T-helper 1 cell treated with Interleukin-12 subunit alpha and Interleukin-12 subunit beta and Interleukin-4 antibody, amounts not matched to agents 30 ng/mL and 1 ng/mL, for 36 hours (primary cell): ENCODE data around the gene GJA1. TPM values are rescaled to one million over a fixed set of nuclear protein-coding genes. Genes with fewer than 3 reads are reported as not detected.
"Not testable (repeated sequence)": the region's sequence is repeated elsewhere in the genome, so short reads cannot be mapped to it uniquely, and the experiment has no call there.

ENCODE experiments used
- intact Hi-C: fragments of 100-400 bp; cut with micrococcal nuclease; formaldehyde crosslinking; loops from one replicate; pipeline ENCODE4 v1.15.1; 2024
- total RNA-seq: library from RNA; stranded (reverse); gene quantifications from 2 replicates; pipeline ENCODE4 v1.2.3, GENCODE V29; 2022

GJA1 gene
- total RNA-seq, 1 donor from 2014 or later = not detected

DNA sequence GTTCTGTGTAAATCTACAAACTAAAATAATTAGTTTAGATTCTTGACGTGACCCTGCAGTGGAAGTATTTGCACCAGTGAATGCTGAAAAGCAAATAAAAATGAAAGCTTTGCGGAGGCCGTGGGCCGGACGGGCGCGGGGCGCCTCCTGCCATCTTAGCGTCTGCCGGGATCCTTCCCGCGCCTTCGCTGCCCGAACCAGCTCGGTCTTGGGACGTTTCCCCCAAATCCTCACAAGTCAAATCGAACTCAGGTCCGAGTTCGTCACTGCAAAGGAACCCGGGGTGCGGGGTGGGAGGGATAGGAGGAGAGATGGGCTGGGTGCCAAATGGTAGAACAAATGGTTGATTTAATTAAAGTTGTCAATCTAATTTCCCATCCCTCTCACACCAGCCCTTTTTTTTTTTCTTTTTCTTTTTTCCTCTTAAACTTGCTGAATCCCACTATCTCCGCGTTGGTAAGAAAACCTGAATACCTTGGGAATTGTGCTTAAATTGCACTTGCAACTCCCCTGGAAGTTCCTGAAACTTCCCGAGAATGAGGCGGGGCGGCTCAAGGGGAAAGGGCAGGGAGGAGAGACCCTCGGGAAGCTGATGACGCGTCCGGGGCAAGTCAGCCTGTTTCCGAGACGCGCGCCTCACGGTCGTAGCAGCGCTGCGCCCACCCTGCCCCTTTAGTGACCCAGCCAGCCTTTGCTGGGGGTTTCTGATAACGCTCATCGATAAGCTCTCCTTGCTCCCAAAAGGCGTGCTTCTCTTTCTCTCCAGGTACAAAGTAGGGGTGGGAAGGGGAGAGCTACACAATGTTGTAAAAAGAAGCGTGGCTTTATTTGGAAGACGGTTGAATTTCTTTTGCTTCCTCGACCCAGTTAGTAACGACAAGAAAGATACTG, 1.8 kb downstream of the GJA1 start:
- intact Hi-C loops = loop anchor here (1.0 to 2.0 kb wide), 2 partner anchors 412 to 596 kb away; no protein-coding TSS in a partner anchor

DNA sequence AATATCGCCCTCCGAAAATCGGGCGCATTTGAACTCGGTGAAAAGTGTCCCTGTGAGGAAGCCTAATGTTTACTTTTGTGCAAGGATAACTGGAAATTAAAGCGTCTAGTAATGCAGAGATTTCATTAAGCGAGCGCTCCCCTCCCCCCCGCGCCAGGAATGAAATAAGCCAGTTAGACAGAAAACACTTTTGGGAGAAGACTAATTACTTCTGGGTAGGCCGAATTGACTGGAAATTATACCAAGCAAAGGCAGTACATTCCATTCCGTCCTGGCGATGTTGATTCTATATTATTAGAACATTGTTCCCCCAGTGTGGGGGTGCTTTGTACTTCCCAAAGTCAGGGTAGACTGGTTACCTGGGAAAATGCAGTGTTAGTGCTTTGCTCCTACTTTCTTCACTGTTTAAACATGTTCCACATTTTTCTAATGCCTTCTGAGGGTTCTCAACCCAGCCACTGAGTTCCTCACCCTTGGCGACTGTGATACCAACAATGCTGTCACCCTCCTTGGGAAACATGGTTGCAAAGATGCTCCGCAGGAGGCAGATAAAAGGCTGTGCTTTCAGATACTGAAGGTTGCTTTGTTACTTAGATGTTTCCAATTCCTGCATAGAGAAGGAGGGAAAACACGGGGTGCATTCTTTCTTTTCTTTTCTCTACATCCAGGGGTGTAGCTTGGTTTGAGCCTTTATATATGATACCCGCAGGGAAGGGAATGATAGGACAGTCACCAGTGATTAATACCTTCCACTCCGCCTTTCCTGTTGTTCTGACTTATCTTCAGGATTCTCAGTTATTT, 2.6 kb downstream of the GJA1 start:
- intact Hi-C loops = loop anchor here (1.0 to 2.0 kb wide), 2 partner anchors 411 to 595 kb away; no protein-coding TSS in a partner anchor

GRCh38 chr6:121438869-121439268, 3.4 kb downstream of the GJA1 start:
- intact Hi-C loops = no loop called here

DNA sequence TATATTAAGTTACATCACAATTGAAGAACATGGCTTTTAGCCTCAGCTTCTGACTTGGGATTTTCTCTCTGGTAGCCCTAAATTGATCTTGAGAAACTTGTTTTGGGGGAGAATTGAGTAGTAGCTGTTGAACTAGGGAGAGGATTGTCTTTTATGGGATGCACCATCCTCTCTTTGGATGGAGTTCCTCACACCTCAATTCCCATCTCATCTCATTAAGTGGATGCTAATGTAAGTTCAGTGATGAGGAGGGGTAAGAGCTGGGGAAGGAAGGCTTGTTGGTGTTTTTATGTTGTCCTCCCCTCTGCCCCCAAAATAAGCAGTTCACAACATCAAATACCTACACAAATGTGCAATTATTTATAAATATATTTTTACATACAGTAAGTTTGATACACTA, 4.0 kb downstream of the GJA1 start:
- intact Hi-C loops = no loop called here

DNA sequence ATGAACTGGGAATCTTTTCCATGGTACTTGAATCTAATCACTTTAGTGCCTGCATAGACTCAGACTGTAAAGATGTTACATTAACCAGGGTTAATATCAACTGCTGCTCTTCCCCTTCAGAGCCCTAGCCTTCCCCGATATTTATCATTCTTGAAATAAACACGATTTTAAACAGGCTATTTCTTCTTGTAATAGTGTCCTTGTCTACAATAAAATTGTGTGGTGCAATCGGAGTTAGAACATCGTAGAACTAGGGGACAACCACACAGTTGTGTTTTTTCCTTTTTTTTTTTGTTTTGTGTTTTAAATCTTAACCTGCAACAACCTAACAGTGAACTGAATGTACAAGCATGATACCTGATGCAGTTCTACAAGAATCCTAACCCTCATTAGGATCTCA, 4.5 kb downstream of the GJA1 start:
- intact Hi-C loops = no loop called here

DNA sequence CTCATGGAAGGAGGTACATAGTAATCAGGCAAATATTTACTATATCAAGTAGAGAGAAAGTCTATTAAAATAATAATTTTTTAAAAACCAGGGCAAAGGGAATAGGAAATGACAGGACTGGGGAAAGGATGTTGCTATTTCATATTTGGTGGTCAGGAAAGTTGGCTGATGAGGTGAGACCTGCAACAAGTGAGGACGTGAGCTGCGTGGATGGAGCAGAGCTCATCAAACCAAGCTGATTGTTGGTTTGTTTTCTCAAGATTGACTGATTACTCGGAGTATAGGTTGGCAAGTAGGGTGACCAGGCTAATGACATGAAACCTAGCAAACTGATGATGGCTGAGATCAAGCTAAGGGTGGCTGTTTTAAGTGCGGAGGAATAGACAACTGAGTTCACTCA, 6.0 kb downstream of the GJA1 start:
- intact Hi-C loops = no loop called here

DNA sequence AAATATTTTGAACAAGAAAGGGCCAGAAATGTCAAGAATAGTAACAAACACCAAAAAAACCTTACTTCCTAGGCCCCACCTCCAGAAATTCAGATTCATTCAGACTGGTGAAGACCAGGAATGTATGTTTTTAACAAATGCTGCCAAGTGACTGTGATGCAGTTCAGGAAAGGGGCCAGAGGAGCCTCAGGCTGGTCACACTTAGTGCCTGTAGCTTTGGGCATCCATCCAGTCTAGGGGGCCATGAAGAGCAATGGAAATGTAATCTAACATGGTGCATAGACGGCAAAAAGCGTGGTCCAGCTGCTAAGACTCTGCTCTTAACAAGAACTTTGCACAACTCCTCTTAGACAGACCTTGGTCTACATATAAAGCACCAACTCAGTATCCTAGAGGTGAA, 7.1 kb downstream of the GJA1 start:
- intact Hi-C loops = no loop called here

GRCh38 chr6:121443971-121444541, 8.6 kb downstream of the GJA1 start:
- intact Hi-C loops = no loop called here

GRCh38 chr6:121446705-121447104, 11.3 kb downstream of the GJA1 start:
- intact Hi-C loops = not testable (repeated sequence)

- intact Hi-C loops = not testable (repeated sequence)
Measured at GRCh38 chr6:121447746-121448145, 12.3 kb downstream of the GJA1 start.

- intact Hi-C loops = not testable (repeated sequence)
Measured at GRCh38 chr6:121448528-121448927, 13.1 kb downstream of the GJA1 start.

- intact Hi-C loops = no loop called here
Measured at GRCh38 chr6:121449331-121449730, 13.9 kb downstream of the GJA1 start.

- intact Hi-C loops = no loop called here
Measured at GRCh38 chr6:121450242-121450641, 14.8 kb downstream of the GJA1 start.

DNA sequence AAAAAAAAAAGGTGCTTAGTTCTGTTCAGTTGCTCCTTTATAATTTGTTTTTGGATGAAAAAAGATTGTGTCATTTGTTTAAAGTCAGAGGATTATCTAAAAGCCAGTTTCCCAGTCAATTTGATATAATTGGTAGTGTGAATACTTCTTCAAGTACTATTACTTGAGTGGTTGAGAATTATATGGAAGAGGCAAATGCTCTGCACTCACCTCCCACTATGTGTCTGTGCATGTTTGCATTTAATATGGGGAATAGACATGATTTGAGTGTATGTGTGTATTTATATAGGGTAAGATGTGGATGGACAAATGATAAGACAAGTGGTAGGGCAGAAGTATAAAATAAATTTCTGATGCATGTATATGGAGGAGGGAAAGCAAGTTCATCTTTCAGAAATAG, 15.8 kb downstream of the GJA1 start:
- intact Hi-C loops = no loop called here

DNA sequence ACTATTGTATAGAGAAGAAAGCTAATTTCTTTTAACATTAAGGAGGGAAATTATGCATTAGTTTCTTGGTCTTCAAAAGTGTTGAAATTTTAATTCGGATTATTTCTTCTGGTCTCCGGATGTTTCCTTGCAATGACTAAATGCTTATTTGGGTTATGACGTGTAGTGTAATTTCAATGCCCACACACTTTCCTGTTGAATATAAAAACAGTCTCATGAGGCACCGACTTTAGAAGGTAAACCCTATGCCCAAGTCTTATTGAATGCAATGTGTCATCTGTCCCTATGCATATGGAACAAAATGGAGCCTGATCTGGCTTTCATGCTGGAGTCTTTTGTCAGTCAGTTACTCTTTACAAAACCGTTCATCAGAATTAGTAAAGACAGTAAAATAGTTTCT, 17.7 kb downstream of the GJA1 start:
- intact Hi-C loops = no loop called here

DNA sequence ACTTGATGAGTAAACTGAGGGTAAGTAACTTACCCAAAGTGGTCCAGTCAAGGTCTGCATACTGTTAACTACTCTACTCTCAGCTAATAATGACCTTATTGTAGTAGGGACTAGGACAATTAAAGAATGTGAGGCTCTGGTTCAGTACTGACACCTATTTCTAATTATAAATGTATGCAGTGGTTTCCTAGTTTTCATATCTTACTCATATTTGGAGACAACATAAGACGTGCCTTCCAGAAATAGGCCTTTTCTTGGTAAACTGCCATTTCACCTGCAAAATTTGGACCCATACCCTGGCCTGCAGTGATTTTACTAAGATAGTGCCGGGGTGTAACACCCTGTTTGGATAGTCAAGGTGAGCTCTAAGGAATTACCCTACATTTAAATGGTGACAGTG, 24.7 kb downstream of the GJA1 start:
- intact Hi-C loops = no loop called here

DNA sequence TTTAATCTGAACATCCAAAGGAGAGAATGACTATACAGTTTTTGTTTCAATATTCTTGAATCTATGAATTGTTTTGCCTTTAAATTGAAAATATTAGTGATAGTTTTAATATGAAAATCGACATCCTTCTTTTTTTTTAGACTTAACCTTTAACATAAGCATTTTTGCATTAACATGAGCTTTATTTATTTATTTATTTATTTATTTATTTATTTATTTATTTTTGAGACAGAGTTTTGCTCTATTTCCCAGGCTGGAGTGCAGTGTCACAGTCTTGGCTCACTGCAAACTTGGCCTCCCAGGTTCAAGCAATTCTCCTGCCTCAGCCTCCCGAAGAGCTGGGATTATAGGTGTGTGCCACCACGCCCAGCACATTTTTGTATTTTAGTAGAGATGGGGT, 27.6 kb downstream of the GJA1 start:
- intact Hi-C loops = no loop called here

GRCh38 chr6:121465101-121465500, 29.7 kb downstream of the GJA1 start:
- intact Hi-C loops = no loop called here

DNA sequence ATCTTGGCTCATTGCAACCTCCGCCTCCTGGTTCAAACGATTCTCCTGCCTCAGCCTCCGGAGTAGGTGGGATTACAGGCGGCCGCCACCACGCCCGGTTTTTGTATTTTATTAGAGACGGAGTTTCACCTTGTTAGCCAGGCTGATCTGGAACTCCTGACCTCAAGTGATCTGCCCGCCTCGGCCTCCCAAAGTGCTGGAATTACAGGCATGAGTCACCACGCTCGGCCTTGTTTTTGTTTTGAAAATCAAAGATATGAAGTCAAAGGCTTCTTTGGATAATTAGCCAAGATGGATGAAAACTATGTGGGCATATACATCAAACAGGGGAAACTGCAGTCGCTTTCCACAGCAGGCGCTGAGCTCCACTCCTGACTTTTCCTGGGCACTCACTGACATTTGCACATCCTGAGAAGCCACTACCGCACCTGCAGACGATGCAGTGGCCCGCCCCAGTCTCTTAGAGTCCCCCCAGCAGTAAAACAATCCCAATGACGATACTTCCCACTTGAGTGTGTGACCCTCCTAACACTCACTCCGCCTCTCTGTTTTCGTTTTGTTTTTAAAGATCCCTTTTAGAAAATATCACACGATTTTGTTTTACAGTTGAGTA, 44.1 kb downstream of the GJA1 start:
- intact Hi-C loops = no loop called here

GRCh38 chr6:121480099-121480713, 44.8 kb downstream of the GJA1 start:
- intact Hi-C loops = no loop called here
